Activated CD4-positive, alpha-beta T cell treated with anti-CD3 and anti-CD28 coated beads, Interleukin-2, Interleukin-6, amounts not matched to agents 100 ng/mL and 50 ng/mL, durations not matched to agents 16 hours and 8 hours (primary cell): ENCODE results near the gene JPH3.
A peak's percentile ranks its signal among the peaks of the same experiment; 100 is the strongest.

Experiments used
- DNase-seq: peaks from one replicate; pipeline ENCODE4 v3.0.0-alpha.2; 2020

The JPH3 gene

GRCh38 chr16:87627542-87628245 is 25.4 kb downstream of the JPH3 start:
- no peak for DNase-seq

- DNase-seq = no peak
These were observed 26.1 kb downstream of the JPH3 start for GRCh38 chr16:87628246-87628923.

- no peak for DNase-seq
These were observed 26.6 kb downstream of the JPH3 start for GRCh38 chr16:87628940-87629339.

- no peak for DNase-seq
These were observed 28.8 kb downstream of the JPH3 start for GRCh38 chr16:87631067-87631466.

- no peak for DNase-seq
These were observed 32.1 kb downstream of the JPH3 start for GRCh38 chr16:87634411-87634810.

GRCh38 chr16:87635541-87636049 is 33.3 kb downstream of the JPH3 start:
- peak; percentile 74 for DNase-seq

GRCh38 chr16:87636050-87636684 is 33.9 kb downstream of the JPH3 start:
- DNase-seq = peak; percentile 88

- DNase-seq = no peak
These were observed 34.4 kb downstream of the JPH3 start for GRCh38 chr16:87636741-87637140.

GRCh38 chr16:87637357-87637756 is 35.0 kb downstream of the JPH3 start:
- DNase-seq = no peak

GRCh38 chr16:87638736-87639135 is 36.4 kb downstream of the JPH3 start:
- DNase-seq = no peak

GRCh38 chr16:87641721-87642120 is 39.4 kb downstream of the JPH3 start:
- no peak for DNase-seq

- DNase-seq = no peak
These were observed 40.2 kb downstream of the JPH3 start for GRCh38 chr16:87642491-87642890.

- DNase-seq = no peak
These were observed 41.9 kb downstream of the JPH3 start for GRCh38 chr16:87644186-87644585.

- no peak for DNase-seq
These were observed 42.3 kb downstream of the JPH3 start for GRCh38 chr16:87644596-87644995.

- no peak for DNase-seq
These were observed 43.5 kb downstream of the JPH3 start for GRCh38 chr16:87645802-87646201.

- DNase-seq = no peak
These were observed 45.3 kb downstream of the JPH3 start for GRCh38 chr16:87647431-87648185.

GRCh38 chr16:87648236-87648635 is 45.9 kb downstream of the JPH3 start:
- no peak for DNase-seq

- DNase-seq = no peak
These were observed 46.6 kb downstream of the JPH3 start for GRCh38 chr16:87648698-87649487.

GRCh38 chr16:87652386-87652785 is 50.1 kb downstream of the JPH3 start:
- no peak for DNase-seq

GRCh38 chr16:87652799-87653198 is 50.5 kb downstream of the JPH3 start:
- DNase-seq = no peak

GRCh38 chr16:87653234-87653633 is 50.9 kb downstream of the JPH3 start:
- no peak for DNase-seq

- DNase-seq = no peak
These were observed 52.5 kb downstream of the JPH3 start for GRCh38 chr16:87654826-87655225.
